Kidney epithelial cell (primary cell): Measurements from ENCODE around the gene PIK3R4. TPM values are rescaled to one million over a fixed set of nuclear protein-coding genes. Genes with fewer than 3 reads are reported as not detected.
A peak's percentile ranks its signal among the peaks of the same experiment; 100 is the strongest.

Experiments
- DNase-seq: peaks from one replicate; pipeline ENCODE4 v3.0.0-alpha.2; 2010; ENCODE audit warnings: low read depth
- H3K27me3 ChIP-seq: 2 replicates; pipeline ENCODE4 v1.6.0; 2011; ENCODE audit warnings: low read length; ENCODE audit not compliant: control insufficient read depth, insufficient read depth
- H3K36me3 ChIP-seq: 2 replicates; pipeline ENCODE4 v1.5.1; 2011; ENCODE audit warnings: low read length; ENCODE audit not compliant: control insufficient read depth, insufficient read depth
- H3K4me3 ChIP-seq: 2 replicates; pipeline ENCODE4 v1.5.1; 2011; ENCODE audit warnings: low read depth, mild to moderate bottlenecking, control low read depth, low read length
- CTCF ChIP-seq: IDR thresholded peaks from 2 replicates; pipeline ENCODE4 v1.5.1; 2011; ENCODE audit warnings: mild to moderate bottlenecking, moderate library complexity, low read length, control low read depth, inconsistent platforms; ENCODE audit not compliant: insufficient read depth, poor library complexity, severe bottlenecking
- total RNA-seq: library from RNA; depleted of rRNA; stranded (reverse); fragments of >200 nt; gene quantifications from 2 replicates; pipeline ENCODE4 v1.2.3, GENCODE V29; 2015

Gene PIK3R4
- total RNA-seq, 1 donor from 2014 or later, result 32.9 TPM

GRCh38 chr3:130700541-130700940, 46.1 kb downstream of the PIK3R4 start:
- Histone ChIP-seq H3K36me3 (no peaks in the 10 kb centered on the region), H3K27me3 (no peaks in the 10 kb centered on the region), H3K4me3 (no peak overlapping the region)
- no peak for DNase-seq
- TF ChIP-seq CTCF, result no peak

GRCh38 chr3:130699765-130700164, 46.9 kb downstream of the PIK3R4 start:
- DNase-seq, result no peak
- no peaks in the 10 kb centered on the region for H3K27me3 ChIP-seq
- peak; percentile 43 for TF ChIP-seq CTCF
- no peak overlapping the region for H3K4me3 ChIP-seq
- no peaks in the 10 kb centered on the region for H3K36me3 ChIP-seq

DNA sequence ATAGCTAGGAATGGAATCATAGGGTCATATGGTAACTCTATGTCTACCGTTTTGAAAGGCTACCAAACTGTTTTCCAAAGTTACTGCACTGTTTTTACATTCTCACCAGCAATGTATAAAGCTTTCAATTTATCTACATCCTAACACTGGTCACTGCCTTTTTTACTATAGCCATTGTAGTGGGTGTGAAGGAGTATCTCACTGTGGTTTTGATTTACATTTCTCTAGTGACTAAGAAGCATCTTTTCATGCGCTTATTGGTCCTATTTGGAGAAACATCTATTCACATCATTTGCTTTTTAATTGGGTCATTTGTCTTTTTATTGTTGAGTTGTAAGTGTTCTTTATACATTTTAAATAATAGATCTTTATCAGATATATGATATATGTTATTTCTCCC, 53.3 kb downstream of the PIK3R4 start:
- H3K27me3 ChIP-seq, result no peaks in the 10 kb centered on the region
- H3K36me3 ChIP-seq, result no peaks in the 10 kb centered on the region
- H3K4me3 ChIP-seq, result no peak overlapping the region
- DNase-seq, result no peak
- no peak for TF ChIP-seq CTCF

GRCh38 chr3:130692455-130692854, 54.2 kb downstream of the PIK3R4 start:
- no peak for TF ChIP-seq CTCF
- DNase-seq, result no peak

DNA sequence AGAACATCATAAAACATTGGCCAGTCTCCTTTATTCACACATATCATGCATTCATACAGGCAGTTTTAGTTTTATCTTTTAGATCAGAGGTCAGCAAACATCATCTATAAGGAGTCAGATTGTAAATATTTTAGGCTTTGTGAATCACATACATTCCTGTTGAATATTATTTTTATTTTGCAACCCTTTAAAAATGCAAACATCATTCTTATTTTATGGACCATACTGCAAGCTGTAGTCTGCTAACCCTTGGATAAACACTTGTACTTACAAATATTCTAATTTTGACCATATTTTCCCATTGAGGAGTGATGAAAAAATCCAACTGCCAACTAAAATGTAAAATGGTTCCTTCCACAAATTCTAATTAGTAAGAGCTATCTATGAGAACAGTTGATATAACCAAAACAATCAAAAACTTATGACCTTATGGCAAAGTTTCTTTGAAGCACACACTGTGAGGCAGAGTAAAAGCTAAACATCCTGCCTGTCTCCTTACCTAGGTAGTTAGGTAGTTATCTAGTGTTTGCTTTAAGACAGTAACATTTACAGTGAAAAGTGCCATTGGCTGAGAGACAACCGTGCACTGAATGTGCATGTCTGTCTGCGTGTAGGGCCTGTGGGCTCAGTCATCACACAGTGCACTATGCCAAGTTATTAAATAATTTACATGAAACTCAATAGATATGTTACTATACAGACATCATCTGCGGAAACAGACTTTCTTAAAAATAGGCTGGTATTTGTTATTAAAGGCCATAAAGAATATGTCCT, 57.7 kb downstream of the PIK3R4 start:
- Histone ChIP-seq H3K36me3 (no peaks in the 10 kb centered on the region), H3K27me3 (no peaks in the 10 kb centered on the region), H3K4me3 (no peak overlapping the region)
- no peak for DNase-seq
- TF ChIP-seq CTCF, result no peak

More at GRCh38 chr3:130692455-130692854, 54.2 kb downstream of the PIK3R4 start:
- no peaks in the 10 kb centered on the region for H3K36me3 ChIP-seq
- H3K27me3 ChIP-seq, result no peaks in the 10 kb centered on the region
- H3K4me3 ChIP-seq, result no peak overlapping the region

DNA sequence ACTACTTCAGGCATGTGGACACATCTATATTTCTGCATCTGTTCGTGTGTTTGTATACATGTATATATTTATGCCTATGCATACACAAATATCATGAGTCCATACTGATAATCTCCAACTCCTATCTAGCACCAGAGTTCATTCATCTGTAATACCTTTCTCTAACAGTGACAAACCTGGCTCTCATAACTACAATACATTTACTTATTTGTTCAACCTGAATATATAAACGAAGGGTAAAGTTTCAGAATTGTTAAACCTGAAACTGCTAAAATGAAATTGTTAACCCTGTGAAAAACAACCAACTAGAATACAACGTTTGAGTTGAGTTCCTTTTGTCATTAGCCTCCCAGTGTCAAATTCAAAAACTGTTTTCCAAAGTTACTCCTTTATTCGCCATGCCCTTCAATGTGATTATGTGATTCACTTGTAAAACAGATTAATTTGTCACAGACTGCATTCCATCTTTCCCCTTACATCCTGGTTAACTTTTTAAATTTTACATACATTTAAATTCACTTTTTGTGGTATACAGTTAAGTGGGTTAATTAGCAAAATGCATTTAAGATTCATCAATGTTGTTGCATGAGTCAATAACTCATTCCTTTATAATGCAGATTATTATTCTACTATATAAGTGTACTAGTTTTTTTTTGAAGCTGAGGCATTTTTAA, 58.5 kb downstream of the PIK3R4 start:
- Histone ChIP-seq H3K4me3 (no peak overlapping the region), H3K36me3 (no peaks in the 10 kb centered on the region), H3K27me3 (no peaks in the 10 kb centered on the region)
- no peak for DNase-seq
- no peak for TF ChIP-seq CTCF
